Activated gamma-delta T cell (primary cell): Measurements from ENCODE around the gene MPST.
"Not testable (repeated sequence)": the region's sequence is repeated elsewhere in the genome, so short reads cannot be mapped to it uniquely, and the experiment has no call there.

Experiments
- DNase-seq: peaks from one replicate; lab custom pipeline; 2025; lab: John Stamatoyannopoulos, UW

The MPST gene

GRCh38 chr22:37060801-37061610 is 41.5 kb downstream of the MPST start:
- no peak for DNase-seq

DNA sequence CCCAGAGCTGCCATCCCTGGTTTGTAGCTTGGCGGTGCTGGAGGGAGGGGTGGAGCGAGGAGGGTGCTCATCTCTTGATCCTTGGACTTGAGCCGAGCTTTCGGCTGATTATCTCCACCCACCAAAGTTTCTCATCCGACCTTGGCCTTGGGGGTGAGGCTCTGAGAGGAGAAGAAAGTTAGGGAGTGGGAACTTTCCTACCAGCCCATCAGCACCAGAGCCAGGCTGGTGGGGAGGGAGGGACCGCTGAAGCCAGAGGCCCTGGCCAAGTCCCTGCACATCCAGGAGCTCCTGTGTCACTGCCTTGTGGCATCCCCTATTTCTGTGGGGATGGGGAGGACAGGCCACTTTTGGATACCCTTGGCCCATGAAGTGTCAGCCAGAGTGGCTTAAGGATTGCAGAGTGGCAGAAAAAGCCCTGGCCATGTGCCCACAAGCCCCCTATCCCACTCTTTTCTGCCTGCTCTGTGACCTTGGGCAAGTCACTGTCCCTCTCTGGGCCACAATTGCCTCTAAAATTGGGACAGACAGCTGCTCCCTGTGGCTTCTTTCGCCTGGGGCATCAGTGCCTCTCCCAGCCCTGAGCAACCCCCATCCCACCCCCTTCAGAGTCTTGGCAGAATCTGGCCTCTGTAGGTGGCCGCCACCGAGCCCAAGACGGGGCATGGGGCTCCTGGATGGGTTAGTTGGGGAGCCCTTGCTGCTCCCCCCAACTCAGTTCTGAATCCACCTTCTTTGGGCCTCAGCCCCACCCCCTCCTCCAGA is 42.3 kb downstream of the MPST start:
- DNase-seq, result no peak

GRCh38 chr22:37062376-37062675 is 42.8 kb downstream of the MPST start:
- DNase-seq, result no peak

DNA sequence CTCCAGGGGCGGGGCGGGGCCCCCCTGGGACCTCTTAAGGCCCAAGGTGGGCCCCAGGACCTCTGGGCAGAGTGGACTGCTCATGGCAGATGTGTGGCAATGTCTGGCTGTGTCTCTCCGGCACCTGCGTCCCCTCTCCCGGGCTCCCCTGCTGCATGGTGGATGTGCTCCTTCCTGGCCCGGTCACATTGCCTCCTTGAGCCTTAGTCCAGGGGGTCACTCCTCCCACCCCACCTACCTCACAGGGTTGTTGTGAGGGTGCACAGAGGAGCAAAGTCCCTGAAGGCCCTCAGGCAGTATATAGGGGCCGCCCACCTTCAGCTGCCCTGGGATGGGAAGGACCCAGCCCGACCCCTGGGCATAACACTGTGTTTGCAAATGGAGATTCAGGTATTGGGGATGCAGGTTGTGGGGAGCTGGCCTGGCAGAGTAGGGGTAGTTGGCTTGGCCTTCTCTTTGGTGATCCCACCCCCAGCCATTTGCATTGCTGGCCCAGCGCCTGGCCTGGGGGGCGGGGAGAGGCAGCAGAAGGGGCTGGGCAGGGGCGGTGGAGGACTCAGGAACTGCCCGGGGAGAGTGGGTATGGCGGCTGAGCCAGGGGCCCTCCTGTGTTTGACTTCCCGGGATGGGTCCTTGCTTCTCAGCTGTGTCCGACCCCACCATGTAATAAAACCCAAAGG is 43.3 kb downstream of the MPST start:
- DNase-seq, result no peak

DNA sequence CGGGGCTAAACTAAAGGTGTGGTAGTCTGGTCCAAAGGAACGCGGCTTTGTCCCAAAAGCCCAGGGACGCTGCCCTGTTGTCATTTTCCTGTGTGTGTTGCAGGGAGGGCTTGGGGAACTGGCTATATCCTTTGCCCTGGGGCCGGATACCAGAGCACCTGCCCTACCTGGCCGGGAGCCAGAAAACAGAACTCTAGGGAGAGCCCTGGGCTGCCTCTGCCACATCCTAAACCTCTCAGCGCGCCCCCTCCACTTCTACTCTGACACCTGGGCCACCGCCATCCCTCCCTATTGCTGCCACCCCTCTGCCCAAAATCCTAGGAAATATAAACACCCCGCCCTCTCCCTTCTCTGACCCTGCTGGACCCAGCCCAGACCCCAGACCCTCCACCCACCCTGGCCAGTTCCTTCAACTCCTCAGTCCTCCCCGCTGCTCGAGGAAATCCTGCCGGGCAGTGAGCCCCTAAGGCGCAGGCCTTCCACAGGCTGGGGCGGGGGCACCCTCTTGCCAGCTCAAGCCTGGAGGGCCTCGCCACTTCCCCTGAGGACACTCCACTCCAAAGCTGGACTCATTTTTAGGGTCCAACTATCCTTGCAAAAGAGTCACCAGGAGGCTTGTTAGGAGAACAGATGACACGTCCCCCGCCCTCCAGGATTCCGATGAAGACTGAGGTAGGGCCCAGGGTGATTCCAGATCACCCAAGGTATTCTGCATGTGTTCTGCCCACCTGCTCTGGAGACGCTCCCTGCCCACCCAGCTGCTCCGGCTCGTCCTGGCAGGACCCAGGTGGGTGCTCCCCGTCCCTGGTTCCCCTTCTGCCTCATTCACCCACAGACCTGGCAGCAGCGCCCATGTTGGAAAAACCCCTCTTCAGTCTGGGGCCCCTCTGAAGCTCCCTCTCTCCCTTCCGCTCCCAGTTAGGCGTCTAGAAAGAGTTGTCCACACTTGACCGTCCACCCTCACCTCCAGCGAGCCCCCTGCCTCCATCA is 44.2 kb downstream of the MPST start:
- DNase-seq, result no peak

DNA sequence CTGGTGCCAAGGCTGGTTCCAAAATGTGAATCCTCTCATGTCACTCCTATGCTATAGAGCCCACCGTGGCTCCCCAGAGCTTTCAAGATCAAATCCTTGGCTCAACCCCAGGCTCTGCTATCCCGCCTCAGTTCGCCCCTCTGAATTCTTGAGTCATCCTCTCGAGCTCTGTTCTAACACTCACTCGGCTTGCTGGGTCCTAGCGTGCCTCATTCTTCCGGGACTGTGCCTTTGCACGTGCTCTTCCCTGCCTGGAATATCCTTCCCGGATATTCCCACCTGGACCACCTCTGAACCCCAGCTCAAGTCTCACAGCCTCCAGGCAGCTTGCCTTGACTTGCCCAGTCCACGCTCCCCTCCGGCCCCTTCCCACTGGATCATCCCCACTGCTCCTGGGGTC is 45.0 kb downstream of the MPST start:
- no peak for DNase-seq

GRCh38 chr22:37065180-37065579 is 45.6 kb downstream of the MPST start:
- DNase-seq, result no peak

DNA sequence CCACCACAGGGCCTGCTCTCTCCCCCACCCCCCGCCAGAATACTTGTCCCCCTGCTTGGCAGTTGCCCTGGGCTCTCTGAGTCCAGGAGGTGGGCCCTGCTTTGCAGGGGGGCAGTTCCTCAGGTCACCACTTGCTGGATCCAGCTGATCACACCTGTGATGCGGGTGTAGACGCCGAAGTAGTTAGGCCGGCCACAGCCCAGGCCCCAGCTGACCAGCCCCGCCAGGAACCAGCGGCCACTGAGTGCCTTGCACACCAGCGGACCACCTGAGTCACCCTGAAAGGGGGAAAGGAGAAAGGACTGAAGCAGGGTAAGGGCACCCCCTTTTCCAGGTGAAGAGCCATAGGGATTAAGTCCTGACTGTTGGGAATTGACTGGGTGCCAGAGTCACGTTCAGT is 46.4 kb downstream of the MPST start:
- no peak for DNase-seq

DNA sequence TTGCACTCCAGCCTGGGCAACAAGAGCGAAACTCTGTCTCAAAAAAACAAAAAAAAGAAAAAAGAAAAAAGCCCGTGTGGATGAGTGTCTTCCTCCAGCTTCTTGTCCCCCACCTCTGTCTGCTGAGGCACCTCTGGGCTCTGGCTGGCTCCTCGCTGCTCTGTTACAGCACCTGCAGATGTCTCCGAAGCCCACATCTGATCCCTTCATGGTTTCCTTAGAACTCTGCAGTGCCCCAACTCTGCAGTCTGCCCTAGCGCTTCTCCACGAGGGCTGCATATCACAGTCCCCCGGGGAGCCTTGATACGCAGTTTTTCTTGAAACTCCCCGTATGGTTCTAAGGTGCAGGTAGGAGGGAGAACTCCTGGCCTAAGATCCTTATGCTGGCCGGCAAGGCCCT is 47.9 kb downstream of the MPST start:
- no peak for DNase-seq

GRCh38 chr22:37068859-37069258 is 49.3 kb downstream of the MPST start:
- DNase-seq, result no peak

GRCh38 chr22:37069319-37069718 is 49.8 kb downstream of the MPST start:
- DNase-seq, result no peak

DNA sequence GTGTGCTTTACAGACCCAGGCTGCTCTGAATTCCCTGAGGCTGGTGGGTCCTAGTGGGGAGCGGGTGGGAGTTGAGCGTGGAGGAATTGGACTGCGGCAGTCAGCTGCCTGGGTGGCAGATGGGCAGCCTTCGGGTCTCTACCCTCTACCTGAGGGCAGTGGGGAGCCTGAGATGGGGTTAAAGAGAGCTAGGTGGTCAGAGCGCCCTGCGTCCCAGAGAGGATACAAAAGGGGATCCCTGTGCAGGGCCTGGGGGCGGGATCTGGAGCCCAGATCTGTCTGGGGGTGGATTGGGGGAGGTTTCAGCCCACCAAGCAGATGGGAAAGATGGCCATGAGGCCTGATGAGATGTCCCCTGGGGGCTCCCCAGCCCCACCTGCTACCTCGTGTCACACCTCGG is 50.2 kb downstream of the MPST start:
- DNase-seq, result no peak

DNA sequence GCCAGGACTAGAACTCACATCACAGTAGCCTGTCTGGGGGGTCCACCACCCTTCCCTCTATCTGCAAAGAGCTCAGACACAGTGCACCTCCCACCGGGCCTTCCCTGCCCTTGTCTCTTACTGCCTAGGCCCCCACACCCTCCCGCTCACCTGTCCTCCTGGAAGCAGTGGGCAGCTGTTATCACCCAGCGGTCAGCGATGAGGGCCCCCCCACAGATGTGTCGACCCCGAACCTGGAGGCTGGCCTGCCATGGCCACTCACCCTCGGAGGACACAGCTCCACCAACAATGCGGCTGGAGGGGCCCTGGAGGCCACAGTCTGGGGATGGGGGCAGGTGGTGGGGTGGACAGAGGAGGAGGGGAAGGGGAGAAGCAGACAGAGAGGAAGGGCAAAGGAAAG is 50.8 kb downstream of the MPST start:
- DNase-seq, result no peak

- no peak for DNase-seq
These were observed 51.2 kb downstream of the MPST start for GRCh38 chr22:37070744-37071143.

GRCh38 chr22:37071850-37072592 is 52.5 kb downstream of the MPST start:
- DNase-seq, result not testable (repeated sequence)

GRCh38 chr22:37072673-37073072 is 53.1 kb downstream of the MPST start:
- DNase-seq, result no peak

GRCh38 chr22:37074537-37074936 is 55.0 kb downstream of the MPST start:
- no peak for DNase-seq

GRCh38 chr22:37075046-37075445 is 55.5 kb downstream of the MPST start:
- DNase-seq, result no peak

GRCh38 chr22:37075822-37076433 is 56.4 kb downstream of the MPST start:
- DNase-seq, result no peak

DNA sequence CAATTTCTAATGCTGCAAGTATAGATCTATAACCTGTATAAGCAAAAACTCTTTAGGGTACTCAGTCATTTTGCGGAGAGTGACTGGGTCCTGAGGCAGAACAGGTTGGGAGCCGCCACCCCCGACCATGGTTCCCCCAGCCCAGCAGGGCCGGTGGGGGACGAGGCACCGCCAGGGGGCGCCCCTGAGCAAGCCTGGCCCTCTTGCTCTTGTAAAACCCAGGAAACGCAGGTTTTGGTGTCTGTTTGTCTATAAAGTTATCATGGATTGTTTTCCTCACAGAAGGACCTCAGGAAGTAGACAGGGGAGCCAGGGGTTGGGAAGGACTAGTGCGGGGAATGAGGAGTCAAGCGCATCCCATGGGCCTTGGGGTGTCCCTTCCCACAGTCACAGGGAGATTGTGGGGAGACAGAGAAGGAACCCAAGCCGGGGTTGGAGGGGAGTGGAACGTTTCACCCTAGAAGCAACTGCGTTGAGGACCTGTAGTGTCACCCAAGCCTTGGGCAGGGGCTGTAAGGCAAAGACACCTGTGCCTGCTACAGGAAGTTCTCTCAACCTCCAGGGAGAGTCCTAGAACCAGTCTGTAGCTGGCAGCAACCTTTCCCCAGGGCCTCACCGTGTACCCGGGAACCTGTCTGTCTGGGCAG is 58.4 kb downstream of the MPST start:
- DNase-seq, result peak; percentile 66
